Endothelial cell of hepatic sinusoid (primary cell): ENCODE measurements around the gene CA10.

Experiments
- in situ Hi-C: cut with HindIII; loops from 2 replicates; pipeline ENCODE4 v1.10.0; 2017; ENCODE audit warnings: low sequenced_read_pairs

The CA10 gene

DNA sequence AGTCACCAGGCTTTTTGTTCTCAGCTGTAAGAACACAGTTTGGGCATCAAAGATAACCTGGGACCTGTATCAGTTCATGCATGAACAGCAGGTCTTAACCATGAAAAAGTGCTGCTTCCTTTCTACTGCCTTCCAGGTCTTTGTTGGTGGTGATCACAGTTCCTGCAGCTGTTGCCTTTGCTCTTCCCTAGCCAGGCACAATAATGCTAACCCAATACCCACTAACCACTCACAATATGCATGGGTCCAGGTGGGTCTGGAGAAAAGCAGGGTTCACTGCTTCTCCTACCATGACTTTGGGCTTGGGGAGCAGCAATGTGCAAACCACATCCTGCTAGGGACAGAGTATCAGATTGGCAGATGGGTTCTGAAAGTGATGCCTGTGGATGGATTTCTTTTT lies 501.3 kb downstream of the CA10 start:
- in situ Hi-C loops: no loop called here

- in situ Hi-C loops: no loop called here
These were observed 504.6 kb downstream of the CA10 start for GRCh38 chr17:51653878-51654277.

GRCh38 chr17:51652529-51652928 lies 506.0 kb downstream of the CA10 start:
- in situ Hi-C loops: no loop called here

- in situ Hi-C loops: no loop called here
These were observed 506.8 kb downstream of the CA10 start for GRCh38 chr17:51651513-51652298.

DNA sequence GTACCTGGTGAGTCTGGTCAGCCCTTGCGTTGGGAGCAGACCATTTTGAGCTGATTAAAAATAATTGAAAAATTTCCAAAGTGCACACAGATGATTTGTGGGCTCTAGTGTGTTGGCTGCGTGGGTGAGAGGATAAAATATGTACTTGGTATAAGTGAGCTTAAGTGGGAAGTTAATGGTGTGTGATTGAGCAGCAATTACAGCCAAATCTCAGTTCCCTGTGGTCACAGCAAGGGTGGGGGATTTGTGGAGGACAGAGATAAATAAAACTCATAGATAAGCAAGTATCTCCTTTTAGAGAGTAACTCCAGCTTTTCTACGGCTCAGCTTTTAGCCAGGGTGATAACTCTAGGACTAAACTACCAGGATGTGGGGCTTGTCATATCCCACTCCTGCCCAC lies 507.7 kb downstream of the CA10 start:
- in situ Hi-C loops: no loop called here

DNA sequence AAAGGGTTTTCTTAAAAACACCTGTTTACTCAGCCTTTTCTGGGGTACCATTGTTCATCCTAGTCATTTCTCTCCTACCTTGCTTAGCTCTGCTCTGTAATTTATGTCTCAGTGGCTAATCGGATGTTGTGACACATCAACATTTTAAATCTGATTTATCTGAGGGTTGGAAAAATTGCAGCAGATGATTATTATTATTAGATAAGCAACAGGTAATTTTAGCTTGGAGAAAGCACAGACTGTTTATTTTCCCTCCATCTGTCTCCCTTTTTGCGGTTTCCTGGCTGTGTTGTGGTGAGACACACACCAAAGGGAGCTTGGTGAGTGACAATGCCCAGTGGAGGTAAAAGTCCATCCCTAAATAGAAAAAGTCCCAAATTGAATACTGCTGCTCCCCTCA lies 508.3 kb downstream of the CA10 start:
- in situ Hi-C loops: no loop called here

DNA sequence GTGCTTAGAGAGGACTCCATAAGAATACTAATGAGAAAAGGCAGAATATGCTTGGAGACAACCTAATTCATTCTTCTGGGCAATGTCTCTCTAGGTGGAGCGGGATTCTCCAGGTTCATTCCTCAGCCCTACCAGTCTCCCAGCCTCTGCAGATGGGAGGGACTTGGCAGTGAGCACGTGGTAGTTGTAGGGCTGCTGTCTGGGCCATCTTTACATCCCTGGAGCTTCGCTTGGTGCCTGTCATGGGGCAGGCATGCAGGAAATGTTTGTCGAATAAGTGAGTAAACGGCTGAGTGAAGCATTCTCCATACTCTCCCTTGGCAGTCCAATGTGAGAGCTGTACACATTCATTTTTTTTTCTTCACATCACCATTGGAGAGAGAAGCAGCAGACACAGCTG lies 510.7 kb downstream of the CA10 start:
- in situ Hi-C loops: no loop called here

GRCh38 chr17:51647067-51647466 lies 511.4 kb downstream of the CA10 start:
- in situ Hi-C loops: no loop called here

- in situ Hi-C loops: no loop called here
These were observed 512.0 kb downstream of the CA10 start for GRCh38 chr17:51646539-51646938.

DNA sequence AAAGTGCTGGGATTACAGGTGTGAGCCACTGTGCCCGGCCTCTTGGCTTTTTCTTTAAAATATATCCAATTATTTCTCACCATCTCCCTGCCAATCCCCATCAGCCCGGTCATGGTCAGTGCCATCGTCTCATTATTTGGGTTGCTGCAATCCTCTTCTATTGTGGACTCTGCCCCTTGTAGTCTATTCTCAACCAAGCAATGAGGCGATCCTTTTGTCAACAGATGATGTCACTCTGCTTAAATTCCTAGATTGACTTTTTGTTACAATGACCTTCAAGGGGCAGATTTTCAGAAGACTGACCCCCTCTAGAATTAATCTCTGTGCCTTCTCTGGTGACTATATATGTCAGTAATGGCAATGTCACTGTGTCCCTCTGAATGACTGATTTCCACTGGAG lies 513.5 kb downstream of the CA10 start:
- in situ Hi-C loops: no loop called here

GRCh38 chr17:51643702-51644490 lies 514.6 kb downstream of the CA10 start:
- in situ Hi-C loops: no loop called here

DNA sequence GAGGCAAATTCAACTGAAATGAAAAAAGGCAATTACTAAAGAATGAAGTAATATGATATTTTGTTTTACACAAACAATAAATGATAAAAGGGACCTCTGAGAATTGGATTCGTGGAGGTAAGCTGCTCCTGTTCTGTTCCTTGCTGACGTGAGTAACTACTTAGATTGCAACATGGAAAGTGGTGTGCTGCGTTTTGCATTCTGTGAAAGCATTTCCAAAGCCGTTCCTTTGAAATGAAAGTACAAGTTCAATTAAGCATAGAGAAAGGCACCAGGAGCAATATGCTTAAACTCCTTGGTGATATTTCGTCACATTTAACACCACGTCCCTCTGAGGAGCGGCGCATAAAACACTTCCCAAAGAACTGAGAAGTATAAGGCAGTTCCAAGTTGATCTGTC lies 516.5 kb downstream of the CA10 start:
- in situ Hi-C loops: no loop called here

DNA sequence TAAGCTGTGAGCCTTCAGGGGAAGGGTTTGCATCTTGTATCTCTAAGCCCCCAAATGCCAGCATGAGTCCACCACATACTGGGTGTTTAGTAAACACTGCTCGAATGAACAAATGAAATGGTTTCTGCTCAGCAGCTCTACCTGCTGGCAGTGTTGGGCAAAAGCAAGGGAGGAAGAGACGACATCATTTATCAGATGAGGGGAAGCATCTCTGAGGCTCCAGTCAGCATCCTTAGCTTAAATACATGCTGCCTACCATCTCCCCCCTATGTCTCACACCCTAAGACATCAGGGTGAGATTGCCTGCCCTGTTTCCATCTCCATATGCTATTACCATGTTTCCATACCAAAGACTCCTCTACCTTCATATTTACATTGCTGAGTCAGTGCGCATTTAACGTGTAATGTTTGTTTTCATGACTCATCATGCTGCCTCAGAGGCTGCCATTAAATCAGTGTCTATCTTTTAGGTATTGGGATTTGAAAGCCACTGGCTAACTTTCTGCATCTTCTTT lies 518.3 kb downstream of the CA10 start:
- in situ Hi-C loops: no loop called here

- in situ Hi-C loops: no loop called here
These were observed 519.5 kb downstream of the CA10 start for GRCh38 chr17:51638971-51639370.

- in situ Hi-C loops: no loop called here
These were observed 522.2 kb downstream of the CA10 start for GRCh38 chr17:51636291-51636690.

DNA sequence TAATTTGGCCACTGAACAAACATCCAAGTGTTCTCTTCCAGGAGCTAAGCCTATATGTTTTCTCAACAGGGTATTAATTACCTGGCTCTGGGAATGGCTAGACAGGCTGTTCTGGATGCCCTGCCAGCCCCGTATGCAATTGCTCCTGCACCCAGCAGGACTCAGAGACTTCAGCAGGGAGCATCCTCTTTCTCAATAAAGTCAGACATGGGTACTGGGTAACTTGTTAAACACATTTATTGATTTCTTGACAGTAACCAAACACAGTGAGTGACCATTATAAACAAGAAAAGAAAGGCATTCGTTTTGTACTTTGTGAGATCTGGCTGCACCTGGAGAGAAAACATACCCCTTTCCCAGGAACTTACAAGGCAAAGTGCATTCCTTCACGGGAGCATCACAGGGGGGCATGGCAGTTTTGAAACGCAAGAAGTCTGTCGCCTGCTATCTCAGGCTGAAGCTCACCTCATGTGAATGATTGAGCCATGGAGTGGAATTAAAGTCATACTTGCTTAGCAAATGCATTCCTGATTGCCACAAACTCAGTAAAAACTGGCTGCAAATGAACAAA lies 528.3 kb downstream of the CA10 start:
- in situ Hi-C loops: no loop called here

GRCh38 chr17:51629232-51629631 lies 529.3 kb downstream of the CA10 start:
- in situ Hi-C loops: no loop called here

DNA sequence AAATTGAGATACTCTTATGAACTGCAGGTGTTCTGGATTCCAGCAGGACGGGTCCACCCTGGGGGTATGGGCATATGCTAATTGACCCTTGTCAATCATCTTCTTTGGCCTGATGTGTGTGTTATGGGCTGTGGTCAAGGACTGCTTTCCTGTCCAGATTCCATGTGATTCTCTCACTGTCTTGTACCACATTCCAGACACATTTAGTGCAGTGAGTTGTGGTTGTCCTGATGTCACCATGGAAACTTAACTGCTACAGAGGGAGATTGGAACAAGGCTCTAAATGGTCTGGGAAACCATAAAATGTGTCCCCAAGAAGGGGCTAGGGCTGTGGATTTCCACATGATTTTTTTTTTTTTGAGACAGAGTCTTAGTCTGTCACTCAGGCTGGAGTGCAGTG lies 530.7 kb downstream of the CA10 start:
- in situ Hi-C loops: no loop called here

- in situ Hi-C loops: no loop called here
These were observed 540.0 kb downstream of the CA10 start for GRCh38 chr17:51618476-51618875.

DNA sequence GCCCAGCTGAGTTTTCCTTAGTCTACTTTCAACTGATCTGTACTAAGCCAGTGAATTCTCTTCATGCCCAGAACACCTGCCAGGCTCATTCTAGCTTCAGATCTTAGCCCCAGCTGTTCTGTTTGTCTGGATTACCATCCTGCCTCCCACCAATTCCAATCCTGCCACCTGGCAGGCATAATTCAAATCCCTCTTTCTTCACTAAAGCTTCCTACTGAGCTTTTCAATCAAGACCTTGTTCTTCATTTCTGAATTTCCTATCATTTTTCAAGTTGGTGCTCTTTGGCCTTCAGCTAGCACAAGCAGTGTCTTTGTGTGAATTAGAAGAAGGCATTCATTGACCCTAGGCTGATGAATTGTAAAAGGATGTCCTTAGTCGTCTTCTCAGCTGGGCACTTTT lies 540.5 kb downstream of the CA10 start:
- in situ Hi-C loops: no loop called here

DNA sequence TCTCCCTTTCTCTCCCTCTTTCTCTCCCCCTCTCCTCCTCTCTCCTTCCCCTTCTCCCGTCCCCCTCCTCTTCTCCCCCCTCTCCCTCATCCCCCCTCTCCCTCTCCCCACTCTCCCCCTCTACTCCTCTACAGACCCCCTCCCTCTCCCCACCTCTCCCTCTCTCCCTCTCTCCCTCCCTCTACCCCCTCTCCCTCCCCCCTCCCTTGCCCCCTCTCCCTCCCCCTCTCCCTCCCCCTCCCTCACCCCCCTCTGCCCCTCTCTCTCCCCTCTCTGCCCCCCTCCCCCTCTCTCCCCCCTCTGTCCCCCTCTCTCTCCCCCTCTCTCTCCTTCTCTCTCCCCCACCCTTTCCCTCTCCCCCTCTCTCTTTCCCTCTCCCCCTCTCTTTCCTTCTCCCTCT lies 545.3 kb downstream of the CA10 start:
- in situ Hi-C loops: no loop called here

DNA sequence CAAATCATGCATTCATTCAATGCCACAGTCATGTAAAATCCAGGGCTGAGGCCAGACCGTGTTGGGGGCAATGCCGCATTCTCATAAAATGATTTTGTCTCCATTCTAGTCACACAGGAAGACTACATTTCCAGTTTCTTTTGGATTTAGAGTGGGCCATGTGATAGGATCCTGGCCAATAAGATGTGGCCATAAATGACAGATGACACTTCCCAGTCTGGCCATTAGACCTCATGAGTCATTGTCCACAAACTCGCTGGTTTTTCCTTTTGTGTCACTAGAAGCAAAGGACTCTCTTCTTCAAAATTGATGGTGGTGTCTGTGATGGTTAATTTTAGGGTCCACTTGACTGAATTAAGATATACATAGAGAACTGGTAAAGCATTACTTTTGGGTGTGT lies 545.8 kb downstream of the CA10 start:
- in situ Hi-C loops: no loop called here
